ENCODE measurements around the gene TRIM7. TPM values are rescaled to one million over a fixed set of nuclear protein-coding genes. Genes with fewer than 3 reads are reported as not detected.

The TRIM7 gene
- total and polyA plus RNA-seq, 2 experiments from 2014 or later: 0.53 to 0.56 TPM

GRCh38 chr5:181219262-181220177 lies 14.5 kb upstream of the TRIM7 start:
- no peak overlapping the region for H3K4me3 ChIP-seq
- H2AFZ ChIP-seq: no peak overlapping the region
- no peak overlapping the region for H3K4me2 ChIP-seq
- Mint-ChIP-seq H3K27me3 (ENCODE audit: insufficient read depth, low read depth, poor library complexity) (peaks cover 66% of the 10 kb centered on the region), H3K9me3 (peaks cover 16% of the 10 kb centered on the region), H3K4me1 (peaks cover 18% of the 10 kb centered on the region), H3K27ac (no peak overlapping the region), H3K4me3 (peak overlapping the region; percentile 73), H3K36me3 (ENCODE audit: low read depth) (peaks cover 14% of the 10 kb centered on the region; the same call in 2 of the 3 replicates)
- peak; percentile 35 for DNase-seq (ENCODE audit: low spot score)
- ATAC-seq: no peak
- H3K79me2 ChIP-seq (replicated peaks; ENCODE audit: insufficient read depth): peaks cover 3% of the 10 kb centered on the region; the same call in 1 of the 2 replicates
- H3F3A ChIP-seq (replicated peaks; ENCODE audit: low read depth): peaks cover 20% of the 10 kb centered on the region
- H3K27ac ChIP-seq (ENCODE audit: low read depth): no peak overlapping the region
- H4K20me1 ChIP-seq (replicated peaks; ENCODE audit: insufficient read depth): no peaks in the 10 kb centered on the region; the same call in 1 of the 2 replicates
- TF ChIP-seq ZNF114 (CRISPR knock-in tag; IDR thresholded peaks at IDR 0.05) (no peak), CTCF (conservative IDR thresholded peaks at IDR 0.05; ENCODE audit: low read depth in 2 of 2) (0 out of 4 replicates have a peak, but pooled peaks of 1 of the 2 experiments have one; percentile 2)
- H3K4me1 ChIP-seq (ENCODE audit: insufficient read depth): peaks cover 8% of the 10 kb centered on the region; the same call in 1 of the 2 replicates
- H3K9me2 ChIP-seq (ENCODE audit: insufficient read depth): no peaks in the 10 kb centered on the region
- peaks cover 12% of the 10 kb centered on the region for H3K27me3 ChIP-seq (ENCODE audit: insufficient read depth)
- H3K36me3 ChIP-seq (ENCODE audit: insufficient read depth): no peaks in the 10 kb centered on the region

- H3K27ac Mint-ChIP-seq: no peak overlapping the region
- TF ChIP-seq JUNB (IDR thresholded peaks at IDR 0.05; ENCODE audit: unreplicated experiment) (no peak), ZNF462 (CRISPR knock-in tag; IDR thresholded peaks at IDR 0.05) (no peak), NANOG (IDR thresholded peaks at IDR 0.05; ENCODE audit: borderline replicate concordance) (no peak), ETS1 (IDR thresholded peaks at IDR 0.05) (no peak), CTCF (conservative IDR thresholded peaks at IDR 0.05; ENCODE audit: low read depth in 2 of 2) (no peak)
These were observed 13.8 kb upstream of the TRIM7 start for GRCh38 chr5:181218795-181219124.

More at GRCh38 chr5:181218795-181219124, 13.8 kb upstream of the TRIM7 start:
- H3K4me3 ChIP-seq: peak overlapping the region; percentile 63
- peak overlapping the region; percentile 45 for H3K4me2 ChIP-seq
- peaks cover 12% of the 10 kb centered on the region for H3K4me1 Mint-ChIP-seq
- H3K79me2 ChIP-seq (replicated peaks; ENCODE audit: insufficient read depth): no peaks in the 10 kb centered on the region
- no peak overlapping the region for H3K27ac ChIP-seq (ENCODE audit: low read depth)
- no peaks in the 10 kb centered on the region for H3K9me2 ChIP-seq (ENCODE audit: insufficient read depth)
- no peaks in the 10 kb centered on the region for H3K36me3 ChIP-seq (ENCODE audit: insufficient read depth)
- H3K36me3 Mint-ChIP-seq (ENCODE audit: low read depth): peaks cover 12% of the 10 kb centered on the region; the same call in 1 of the 3 replicates
- ATAC-seq: no peak
- peak; percentile 33 for DNase-seq (ENCODE audit: low spot score)
- no peaks in the 10 kb centered on the region for H4K20me1 ChIP-seq (replicated peaks; ENCODE audit: insufficient read depth)
- peaks cover 17% of the 10 kb centered on the region for H3F3A ChIP-seq (replicated peaks; ENCODE audit: low read depth)
- peaks cover 3% of the 10 kb centered on the region; the same call in 1 of the 2 replicates for H3K4me1 ChIP-seq (ENCODE audit: insufficient read depth)
- peaks cover 12% of the 10 kb centered on the region for H3K27me3 ChIP-seq (ENCODE audit: insufficient read depth)
- H2AFZ ChIP-seq: no peak overlapping the region
- peak overlapping the region; percentile 83 for H3K4me3 Mint-ChIP-seq
- H3K27me3 Mint-ChIP-seq (ENCODE audit: insufficient read depth, low read depth, poor library complexity): peaks cover 63% of the 10 kb centered on the region
- H3K9me3 Mint-ChIP-seq: peaks cover 16% of the 10 kb centered on the region
